Naive thymus-derived CD4-positive, alpha-beta T cell (primary cell): ENCODE measurements around the gene ZNF195. TPM values are rescaled to one million over a fixed set of nuclear protein-coding genes. Genes with fewer than 3 reads are reported as not detected.

Experiments used
- ATAC-seq: fragments of 150-1000 bp; cut with Tn5 transposase; 2 replicates; pipeline ENCODE4 v1.10.0; 2021; ENCODE audit warnings: mild to moderate bottlenecking, moderate library complexity
- CTCF ChIA-PET: fragments of 350-600 bp; sonication (Branson Sonifier 250); formaldehyde crosslinking; loops from one replicate; lab custom pipeline; 2021; ENCODE audit warnings: antibody characterized with exemption; lab: Charles Lee
- POLR2A ChIA-PET: fragments of 350-600 bp; sonication (Branson Sonifier 250); formaldehyde crosslinking; loops from one replicate; lab custom pipeline; 2021; ENCODE audit warnings: antibody characterized with exemption, inconsistent platforms; lab: Charles Lee
- DNase-seq, 9 donors: peaks; one replicate each; pipeline versions ENCODE4 v3.0.0 to v3.0.0-alpha.2; 2020 to 2022; ENCODE audit warnings: mixed read lengths in 1 of 9
- H3K27ac ChIP-seq: one replicate; pipeline ENCODE4 v1.7.0; 2013; ENCODE audit warnings: mild to moderate bottlenecking, low read depth, low read length, moderate library complexity
- H3K27me3 ChIP-seq, 2 donors: one replicate each; pipeline ENCODE4 v1.7.0; 2013; ENCODE audit warnings: low read length in 2 of 2, mild to moderate bottlenecking in 2 of 2, moderate library complexity in 2 of 2; ENCODE audit not compliant: control insufficient read depth in 2 of 2, insufficient read depth in 2 of 2
- H3K36me3 ChIP-seq, 3 experiments: 1 replicate in 2 of 3; 2 replicates in 1 of 3; pipeline ENCODE4 v1.7.0; 2013; ENCODE audit warnings: low read length in 3 of 3, mild to moderate bottlenecking in 3 of 3, moderate library complexity in 1 of 3; ENCODE audit not compliant: insufficient read depth in 3 of 3, control insufficient read depth in 2 of 3
- H3K4me1 ChIP-seq, 2 donors: one replicate each; pipeline ENCODE4 v1.7.0; 2013; ENCODE audit warnings: low read length in 2 of 2, mild to moderate bottlenecking in 2 of 2, moderate library complexity in 1 of 2; ENCODE audit not compliant: control insufficient read depth in 2 of 2, insufficient read depth in 2 of 2
- H3K4me3 ChIP-seq: 2 replicates; pipeline ENCODE4 v1.7.0; 2013; ENCODE audit warnings: mild to moderate bottlenecking, low read length
- H3K9me3 ChIP-seq, 3 experiments: 1 replicate in 2 of 3; 2 replicates in 1 of 3; pipeline ENCODE4 v1.7.0; 2013; ENCODE audit warnings: low read length in 3 of 3; ENCODE audit not compliant: control insufficient read depth in 2 of 3
- H3K27ac Mint-ChIP-seq, 9 donors: one replicate each; pipeline ENCODE4 v1.8.0; 2020 to 2022; ENCODE audit warnings: mixed read lengths in 9 of 9, mild to moderate bottlenecking in 8 of 9, moderate library complexity in 5 of 9, inconsistent platforms in 2 of 9
- H3K27me3 Mint-ChIP-seq, 5 donors: one replicate each; pipeline ENCODE4 v1.8.0; 2021 to 2022; ENCODE audit warnings: mixed read lengths in 5 of 5, mild to moderate bottlenecking in 1 of 5
- H3K36me3 Mint-ChIP-seq, 5 donors: one replicate each; pipeline ENCODE4 v1.8.0; 2020 to 2022; ENCODE audit warnings: mixed read lengths in 5 of 5, mild to moderate bottlenecking in 3 of 5, inconsistent platforms in 1 of 5
- H3K4me1 Mint-ChIP-seq, 7 donors: one replicate each; pipeline ENCODE4 v1.8.0; 2020 to 2022; ENCODE audit warnings: mixed read lengths in 7 of 7, mild to moderate bottlenecking in 3 of 7, inconsistent platforms in 1 of 7
- H3K4me3 Mint-ChIP-seq, 10 donors: one replicate each; pipeline ENCODE4 v1.8.0; 2020 to 2022; ENCODE audit warnings: mild to moderate bottlenecking in 10 of 10, mixed read lengths in 10 of 10, moderate library complexity in 6 of 10, inconsistent platforms in 2 of 10
- H3K9me3 Mint-ChIP-seq, 11 donors: one replicate each; pipeline ENCODE4 v1.8.0; 2020 to 2022; ENCODE audit warnings: mixed read lengths in 11 of 11, mild to moderate bottlenecking in 4 of 11, inconsistent platforms in 1 of 11, moderate library complexity in 1 of 11
- intact Hi-C, 2 donors: fragments of 100-400 bp; cut with micrococcal nuclease; formaldehyde crosslinking; loops; one replicate each; pipeline ENCODE4 v1.15.1; 2023
- polyA plus RNA-seq, 2 donors: library from polyadenylated mRNA; unstranded; fragments of 300-500 nt; fragmentation: Illumina TruSeq; gene quantifications; one replicate each; pipeline ENCODE4 v1.2.3, GENCODE V29; 2021
- total RNA-seq, 6 experiments: library from RNA in 5 of 6; stranded (reverse) in 5 of 6; gene quantifications; 1 replicate in 5 of 6; 2 replicates in 1 of 6; pipeline ENCODE4 v1.2.3 and lab custom pipeline; 2021 to 2026

The ZNF195 gene
- total and polyA plus RNA-seq, 7 experiments from 2014 or later: 18.4 to 39.0 (median 29.9) TPM

DNA sequence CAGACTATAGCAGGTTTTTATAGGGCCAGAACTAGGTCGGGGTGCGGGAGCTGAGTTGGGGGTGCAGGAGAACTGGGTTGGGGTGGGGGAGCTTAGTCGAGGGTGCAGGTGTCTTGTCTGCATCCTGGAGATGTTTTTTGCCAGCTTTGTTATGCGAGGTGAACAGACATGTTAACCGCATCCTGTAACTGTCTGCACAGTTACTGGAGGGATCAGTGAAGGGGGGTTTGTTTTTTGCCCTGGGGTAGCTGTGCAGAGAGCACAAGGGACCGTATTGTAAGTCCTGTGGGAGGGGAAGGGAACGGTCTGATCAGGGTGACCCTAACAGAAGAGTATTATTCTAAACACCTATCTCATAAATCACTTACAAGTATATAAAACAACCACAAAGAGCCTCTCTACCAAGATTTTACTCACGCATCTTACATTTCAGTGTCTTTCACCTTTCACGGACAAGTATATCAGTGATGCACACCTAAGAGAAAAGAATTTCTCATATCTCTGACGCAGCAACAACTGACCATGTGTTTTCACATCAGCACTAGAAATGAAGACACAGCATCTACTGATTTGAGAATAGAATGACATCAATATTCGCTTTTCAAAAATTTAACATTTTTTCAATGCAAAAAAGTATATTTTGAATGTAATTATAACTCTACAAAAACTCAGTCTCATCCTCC is 20.8 kb downstream of the ZNF195 start:
- no peaks in the 10 kb centered on the region for H3K27me3 ChIP-seq
- ChIA-PET POLR2A (no interaction called here), CTCF (no interaction called here)
- Mint-ChIP-seq H3K27me3 (no peaks in the 10 kb centered on the region), H3K4me1 (peaks cover 0 to 8% (median 0%) of the 10 kb centered on the region in 7 donors), H3K27ac (no peak overlapping the region), H3K36me3 (peaks cover 42 to 72% (median 67%) of the 10 kb centered on the region in 5 donors), H3K4me3 (peak overlapping the region in 1 of 10 donors; percentile 27), H3K9me3 (peaks cover 8 to 66% (median 38%) of the 10 kb centered on the region in 11 donors)
- peaks cover 34 to 40% (median 37%) of the 10 kb centered on the region in 3 experiments for H3K36me3 ChIP-seq
- H3K4me1 ChIP-seq: no peaks in the 10 kb centered on the region
- peaks cover 17 to 91% (median 50%) of the 10 kb centered on the region in 3 experiments for H3K9me3 ChIP-seq
- intact Hi-C loops: no loop called here
- no peak overlapping the region for H3K27ac ChIP-seq
- DNase-seq (no peak), ATAC-seq (no peak)
- H3K4me3 ChIP-seq: no peak overlapping the region

DNA sequence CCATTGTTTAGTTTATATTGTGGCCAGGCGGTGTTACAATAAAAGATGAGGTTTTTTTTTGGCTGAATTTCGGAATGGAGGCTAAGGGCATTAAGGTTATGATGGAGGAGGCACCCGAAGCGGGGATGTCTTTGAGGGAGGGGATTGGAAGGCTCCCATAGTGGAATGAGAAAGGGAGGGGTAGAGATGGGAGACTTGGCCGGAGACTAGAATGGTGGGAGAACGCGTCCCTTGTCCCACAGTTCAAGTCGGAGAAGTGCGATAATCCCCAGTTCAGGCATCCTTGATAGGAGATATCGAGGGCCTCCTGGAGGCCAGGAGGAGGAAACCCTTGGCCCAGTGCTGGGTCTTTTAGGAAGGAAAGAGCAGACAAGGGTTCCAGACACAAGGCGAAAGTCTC is 21.6 kb downstream of the ZNF195 start:
- no peak overlapping the region for H3K27ac ChIP-seq
- peaks cover 17 to 93% (median 43%) of the 10 kb centered on the region in 3 experiments for H3K9me3 ChIP-seq

GRCh38 chr11:3356858-3357257 is 22.1 kb downstream of the ZNF195 start:
- peak overlapping the region in 2 of 10 donors; percentile 37 to 43 for H3K4me3 Mint-ChIP-seq
- no peak for DNase-seq
- intact Hi-C loops: no loop called here
- H3K36me3 Mint-ChIP-seq: peaks cover 35 to 59% (median 56%) of the 10 kb centered on the region in 5 donors
- no peak for ATAC-seq
- H3K27ac ChIP-seq: no peak overlapping the region
- peaks cover 0 to 57% (median 32%) of the 10 kb centered on the region in 11 donors for H3K9me3 Mint-ChIP-seq
- peaks cover 0 to 5% (median 0%) of the 10 kb centered on the region in 7 donors for H3K4me1 Mint-ChIP-seq
- H3K27ac Mint-ChIP-seq: peak overlapping the region in 1 of 9 donors; percentile 13
- no peaks in the 10 kb centered on the region for H3K27me3 Mint-ChIP-seq
- no peaks in the 10 kb centered on the region for H3K27me3 ChIP-seq
- H3K4me3 ChIP-seq: no peak overlapping the region
- CTCF ChIA-PET: no interaction called here
- POLR2A ChIA-PET: interaction anchor here (0.8 kb wide), 1 partner anchor 9 kb away, joined by 3 read pairs; no protein-coding TSS in a partner anchor
- peaks cover 25 to 30% (median 29%) of the 10 kb centered on the region in 3 experiments for H3K36me3 ChIP-seq
- H3K4me1 ChIP-seq: no peaks in the 10 kb centered on the region
- H3K9me3 ChIP-seq: peaks cover 17 to 96% (median 43%) of the 10 kb centered on the region in 3 experiments

More for the DNA sequence above, 21.6 kb downstream of the ZNF195 start:
- no peaks in the 10 kb centered on the region for H3K4me1 ChIP-seq
- H3K27me3 ChIP-seq: no peaks in the 10 kb centered on the region
- H3K36me3 Mint-ChIP-seq: peaks cover 35 to 64% (median 58%) of the 10 kb centered on the region in 5 donors
- H3K36me3 ChIP-seq: peaks cover 26 to 32% (median 29%) of the 10 kb centered on the region in 3 experiments
- H3K4me3 Mint-ChIP-seq: peak overlapping the region in 1 of 10 donors; percentile 37
- H3K27ac Mint-ChIP-seq: peak overlapping the region in 1 of 9 donors; percentile 13
- ATAC-seq (no peak), DNase-seq (no peak)
- H3K4me3 ChIP-seq: no peak overlapping the region
- POLR2A ChIA-PET: no interaction called here
- CTCF ChIA-PET: no interaction called here
- intact Hi-C loops: no loop called here
- peaks cover 1 to 58% (median 32%) of the 10 kb centered on the region in 11 donors for H3K9me3 Mint-ChIP-seq
- H3K4me1 Mint-ChIP-seq: peaks cover 0 to 5% (median 0%) of the 10 kb centered on the region in 7 donors
- H3K27me3 Mint-ChIP-seq: no peaks in the 10 kb centered on the region

DNA sequence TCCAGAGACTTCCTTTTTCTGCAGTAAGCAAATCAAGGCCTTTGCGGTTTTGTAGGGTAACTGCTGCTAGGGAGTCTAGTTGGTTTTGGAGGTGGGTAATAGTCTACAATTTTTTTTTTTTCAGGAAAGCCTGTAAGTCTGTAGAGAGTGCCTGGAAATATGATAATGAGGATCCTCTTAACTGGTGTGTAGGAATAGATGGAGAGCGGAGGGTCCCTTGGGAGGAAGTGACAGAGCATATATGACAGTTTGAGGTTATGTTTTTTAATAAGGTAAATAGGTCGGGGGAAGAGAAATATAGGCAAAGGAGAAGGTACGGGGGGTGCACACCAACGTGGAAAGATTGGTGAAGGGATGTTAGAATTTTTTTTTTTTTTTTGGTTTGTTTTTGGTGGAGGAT is 25.9 kb downstream of the ZNF195 start:
- peaks cover 17 to 42% (median 37%) of the 10 kb centered on the region in 5 donors for H3K36me3 Mint-ChIP-seq
- no peak overlapping the region for H3K4me3 ChIP-seq
- no peaks in the 10 kb centered on the region for H3K27me3 Mint-ChIP-seq
- H3K4me1 ChIP-seq: no peaks in the 10 kb centered on the region
- no peak overlapping the region for H3K4me3 Mint-ChIP-seq
- ChIA-PET CTCF (no interaction called here), POLR2A (interaction anchor here (0.7 kb wide), 1 partner anchor 346 kb away, joined by 3 read pairs; no protein-coding TSS in a partner anchor)
- H3K27ac Mint-ChIP-seq: no peak overlapping the region
- no peaks in the 10 kb centered on the region for H3K27me3 ChIP-seq
- DNase-seq (no peak), ATAC-seq (no peak)
- H3K4me1 Mint-ChIP-seq: peaks cover 0 to 5% (median 0%) of the 10 kb centered on the region in 7 donors
- H3K36me3 ChIP-seq: no peaks in the 10 kb centered on the region
- H3K27ac ChIP-seq: no peak overlapping the region
- H3K9me3 ChIP-seq: peaks cover 4 to 63% (median 20%) of the 10 kb centered on the region in 3 experiments
- intact Hi-C loops: no loop called here
- H3K9me3 Mint-ChIP-seq: peaks cover 12 to 33% (median 20%) of the 10 kb centered on the region in 11 donors

DNA sequence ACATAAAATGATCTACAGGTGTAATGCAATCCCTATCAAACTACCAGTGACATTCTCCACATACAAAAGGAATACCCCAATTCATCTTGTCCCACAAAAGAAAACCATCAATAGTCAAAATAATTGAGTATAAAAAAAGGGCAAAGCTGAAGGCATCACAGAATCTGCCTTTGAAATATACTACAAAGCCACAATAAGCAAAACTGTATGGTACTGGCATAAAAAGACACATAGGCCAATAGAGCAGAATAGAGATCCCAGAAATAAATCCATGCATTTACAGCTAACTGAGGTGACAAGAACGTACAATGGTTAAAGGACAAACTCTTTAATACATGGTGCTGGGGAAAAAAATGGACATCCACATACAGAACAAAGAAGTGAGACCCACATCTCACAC is 31.8 kb downstream of the ZNF195 start:
- DNase-seq (no peak), ATAC-seq (no peak)
- CTCF ChIA-PET: no interaction called here
- intact Hi-C loops: no loop called here
- peaks cover 0 to 5% (median 0%) of the 10 kb centered on the region in 3 experiments for H3K9me3 ChIP-seq
- Mint-ChIP-seq H3K9me3 (peaks cover 0 to 44% (median 17%) of the 10 kb centered on the region in 11 donors), H3K27me3 (peaks cover 0 to 14% (median 6%) of the 10 kb centered on the region in 5 donors), H3K27ac (no peak overlapping the region), H3K36me3 (peaks cover 0 to 40% (median 30%) of the 10 kb centered on the region in 5 donors), H3K4me1 (no peaks in the 10 kb centered on the region), H3K4me3 (no peak overlapping the region)
- no peaks in the 10 kb centered on the region for H3K36me3 ChIP-seq
- no peak overlapping the region for H3K27ac ChIP-seq
- H3K4me3 ChIP-seq: no peak overlapping the region
- H3K27me3 ChIP-seq: no peaks in the 10 kb centered on the region
- POLR2A ChIA-PET: no interaction called here
- H3K4me1 ChIP-seq: no peaks in the 10 kb centered on the region

- H3K9me3 Mint-ChIP-seq: peaks cover 0 to 44% (median 17%) of the 10 kb centered on the region in 11 donors
- POLR2A ChIA-PET: no interaction called here
- no peak for DNase-seq
- no peak overlapping the region for H3K27ac Mint-ChIP-seq
- Histone ChIP-seq H3K9me3 (peaks cover 0 to 3% (median 0%) of the 10 kb centered on the region in 3 experiments), H3K27me3 (no peaks in the 10 kb centered on the region), H3K27ac (no peak overlapping the region), H3K36me3 (no peaks in the 10 kb centered on the region), H3K4me3 (no peak overlapping the region), H3K4me1 (no peaks in the 10 kb centered on the region)
- intact Hi-C loops: no loop called here
- peaks cover 0 to 40% (median 30%) of the 10 kb centered on the region in 5 donors for H3K36me3 Mint-ChIP-seq
- CTCF ChIA-PET: no interaction called here
- H3K27me3 Mint-ChIP-seq: peaks cover 2 to 14% (median 11%) of the 10 kb centered on the region in 5 donors
- no peak for ATAC-seq
- H3K4me1 Mint-ChIP-seq: no peaks in the 10 kb centered on the region
- H3K4me3 Mint-ChIP-seq: no peak overlapping the region
These were observed 32.4 kb downstream of the ZNF195 start for GRCh38 chr11:3346587-3346986.
